GM12878 (cell line): ENCODE measurements around the gene TMEM198. TPM values are rescaled to one million over a fixed set of nuclear protein-coding genes. Genes with fewer than 3 reads are reported as not detected.

Experiments
- BACH1 ChIP-seq: fragments of 450-650 bp; IDR thresholded peaks from 2 replicates; pipeline ENCODE4 v1.6.1; 2017; ENCODE audit warnings: mild to moderate bottlenecking, borderline replicate concordance
- BHLHE40 ChIP-seq, 2 experiments: fragments of 450-650 bp in 1 of 2; IDR thresholded peaks; 2 replicates each; pipeline ENCODE4 v1.6.1; 2011 to 2017; ENCODE audit warnings: low read depth in 2 of 2, borderline replicate concordance in 1 of 2, improper control_type of control experiment in 1 of 2, low read length in 1 of 2, mild to moderate bottlenecking in 1 of 2
- CBX5 ChIP-seq: sonication (generic); IDR thresholded peaks from 2 replicates; pipeline ENCODE4 v1.6.1; 2016; ENCODE audit warnings: low read depth, moderate library complexity, mild to moderate bottlenecking, inconsistent platforms
- CEBPZ ChIP-seq: fragments of 150-350 bp; IDR thresholded peaks from 2 replicates; pipeline ENCODE4 v1.6.1; 2016; ENCODE audit warnings: low read depth, low read length
- CHD1 ChIP-seq: IDR thresholded peaks from 2 replicates; pipeline ENCODE4 v1.6.1; 2012; ENCODE audit warnings: low read depth, low read length, improper control_type of control experiment
- CREB1 ChIP-seq: IDR thresholded peaks from 2 replicates; pipeline ENCODE4 v1.6.1; 2012; ENCODE audit warnings: low read depth, mild to moderate bottlenecking, inconsistent platforms
- CREM ChIP-seq: IDR thresholded peaks from 2 replicates; pipeline ENCODE4 v1.6.1; 2014; ENCODE audit warnings: antibody characterized with exemption, low read depth
- DPF2 ChIP-seq: fragments of 450-650 bp; IDR thresholded peaks from 2 replicates; pipeline ENCODE4 v1.6.1; 2017; ENCODE audit warnings: mild to moderate bottlenecking
- FOS ChIP-seq: IDR thresholded peaks from 3 replicates; pipeline ENCODE4 v1.6.1; 2011; ENCODE audit warnings: borderline replicate concordance; ENCODE audit not compliant: insufficient read length; ENCODE audit errors: extremely low read depth
- GABPA ChIP-seq: IDR thresholded peaks from 2 replicates; pipeline ENCODE4 v1.6.1; 2014; ENCODE audit warnings: antibody characterized with exemption, low read depth, mild to moderate bottlenecking, inconsistent platforms
- HDGF ChIP-seq: fragments of 450-650 bp; IDR thresholded peaks from 2 replicates; pipeline ENCODE4 v1.6.1; 2016; ENCODE audit warnings: antibody characterized with exemption
- IKZF2 ChIP-seq, 2 experiments: fragments of 450-650 bp; IDR thresholded peaks; 2 replicates each; pipeline ENCODE4 v1.6.1; 2017; ENCODE audit warnings: mild to moderate bottlenecking in 2 of 2, moderate library complexity in 2 of 2
- IRF4 ChIP-seq: IDR thresholded peaks from 2 replicates; pipeline ENCODE4 v1.6.1; 2011; ENCODE audit warnings: low read depth, low read length
- JUND ChIP-seq: IDR thresholded peaks from 2 replicates; pipeline ENCODE4 v1.6.1; 2012; ENCODE audit warnings: low read depth, mild to moderate bottlenecking, low read length, improper control_type of control experiment, moderate library complexity
- MEF2B ChIP-seq: fragments of 450-650 bp; IDR thresholded peaks from 2 replicates; pipeline ENCODE4 v1.6.1; 2018; ENCODE audit warnings: mild to moderate bottlenecking, moderate library complexity; ENCODE audit not compliant: partially characterized antibody, poor library complexity, severe bottlenecking
- NBN ChIP-seq: fragments of 450-650 bp; IDR thresholded peaks from 2 replicates; pipeline ENCODE4 v1.6.1; 2016
- NFIC ChIP-seq: IDR thresholded peaks from 2 replicates; pipeline ENCODE4 v1.6.1; 2012; ENCODE audit warnings: low read depth, mild to moderate bottlenecking, inconsistent platforms, low read length, moderate library complexity
- NFYB ChIP-seq: IDR thresholded peaks from 2 replicates; pipeline ENCODE4 v1.6.1; 2011; ENCODE audit warnings: low read depth, mild to moderate bottlenecking, low read length, improper control_type of control experiment, moderate library complexity; ENCODE audit not compliant: insufficient read depth
- POLR2AphosphoS2 ChIP-seq: IDR thresholded peaks from 2 replicates; pipeline ENCODE4 v1.6.1; 2011; ENCODE audit warnings: low read depth, mild to moderate bottlenecking, low read length, improper control_type of control experiment, moderate library complexity
- POLR2AphosphoS5 ChIP-seq: IDR thresholded peaks from 2 replicates; pipeline ENCODE4 v1.6.1; 2011; ENCODE audit warnings: mild to moderate bottlenecking, low read length, inconsistent platforms
- RUNX3 ChIP-seq: IDR thresholded peaks from 2 replicates; pipeline ENCODE4 v1.6.1; 2012; ENCODE audit warnings: low read length, inconsistent platforms
- SMAD1 ChIP-seq: fragments of 450-650 bp; IDR thresholded peaks from 2 replicates; pipeline ENCODE4 v1.6.1; 2018; ENCODE audit warnings: mild to moderate bottlenecking, low read depth; ENCODE audit not compliant: partially characterized antibody
- SMC3 ChIP-seq: IDR thresholded peaks from 2 replicates; pipeline ENCODE4 v1.6.1; 2011; ENCODE audit warnings: low read length, improper control_type of control experiment, borderline replicate concordance
- TBL1XR1 ChIP-seq: IDR thresholded peaks from 2 replicates; pipeline ENCODE4 v1.6.1; 2012; ENCODE audit warnings: low read depth, low read length, improper control_type of control experiment
- TCF3 ChIP-seq: IDR thresholded peaks from 2 replicates; pipeline ENCODE4 v1.6.1; 2012; ENCODE audit warnings: low read depth, mild to moderate bottlenecking, low read length, borderline replicate concordance; ENCODE audit not compliant: insufficient read depth
- ZBTB33 ChIP-seq: fragments of 450-650 bp; IDR thresholded peaks from 2 replicates; pipeline ENCODE4 v1.6.1; 2017; ENCODE audit warnings: mild to moderate bottlenecking
- ZNF622 ChIP-seq: fragments of 450-650 bp; IDR thresholded peaks from 2 replicates; pipeline ENCODE4 v1.6.1; 2017; ENCODE audit warnings: mild to moderate bottlenecking, inconsistent platforms
- ZZZ3 ChIP-seq: IDR thresholded peaks from 2 replicates; pipeline ENCODE4 v1.6.1; 2011; ENCODE audit warnings: low read depth; ENCODE audit not compliant: control insufficient read depth, insufficient read length
- polyA plus RNA-seq, 11 experiments: library from polyadenylated mRNA; depleted of rRNA in 4 of 11; unstranded in 6 of 11; stranded (reverse) in 5 of 11; fragments of >200 nt; fragmentation: Nextera tagmentation in 4 of 11; fragmentation: Illumina TruSeq in 1 of 11; extraction: Ambion mirVana in 4 of 11; extraction: Trizol in 1 of 11; gene quantifications; 1 replicate in 1 of 11; 2 replicates in 10 of 11; pipeline versions ENCODE4 v1.2.1 to v1.2.3, GENCODE V29; 2011 to 2016; ENCODE audit warnings: inconsistent platforms in 2 of 11, missing spikeins in 2 of 11, low read depth in 1 of 11
- total RNA-seq, 4 experiments: library from RNA; depleted of rRNA in 3 of 4; stranded (reverse); fragments of >200 nt in 3 of 4; fragmentation: Illumina TruSeq in 1 of 4; extraction: Trizol in 1 of 4; gene quantifications; 2 replicates each; pipeline versions ENCODE4 v1.2.1 to v1.2.3, GENCODE V29; 2013 to 2021

The TMEM198 gene
- total and polyA plus RNA-seq, 10 of the 15 experiments (the other 5 are each of a cell fraction or from before 2014, with no cell fraction given) = 0.16 to 1.2 (median 0.65) TPM; not detected in 2

GRCh38 chr2:219498280-219499057 lies 45.4 kb upstream of the TMEM198 start, which contains the start of gene GMPPA (continued):
- TF ChIP-seq POLR2AphosphoS5 = peak; percentile 87
- no peak for TF ChIP-seq DPF2
- no peak for TF ChIP-seq ZBTB33
- TF ChIP-seq CREB1 = peak; percentile 87
- peak; percentile 68; the same call in 1 of the 2 replicates for TF ChIP-seq CREM
- TF ChIP-seq FOS = no peak
- TF ChIP-seq HDGF = peak; percentile 23; the same call in 1 of the 2 replicates
- no peak for TF ChIP-seq GABPA
- no peak for TF ChIP-seq IRF4
- 0 out of 2 replicates have a peak, but pooled peaks have one; percentile 26 for TF ChIP-seq RUNX3
- no peak for TF ChIP-seq SMC3
- no peak for TF ChIP-seq SMAD1
- TF ChIP-seq ZNF622 = no peak
- peak; percentile 91 for TF ChIP-seq POLR2AphosphoS2
- TF ChIP-seq MEF2B = no peak
- no peak for TF ChIP-seq NFYB
- TF ChIP-seq CHD1 = peak; percentile 75; the same call in 1 of the 2 replicates
- TF ChIP-seq NFIC = no peak
- TF ChIP-seq CBX5 = no peak
- TF ChIP-seq IKZF2 (IDR thresholded peaks at IDR 0.05) = no peak
- peak; percentile 77 for TF ChIP-seq BHLHE40 (IDR thresholded peaks at IDR 0.05; ENCODE audit: borderline replicate concordance in 1 of 2, low read depth in 2 of 2, low read length in 1 of 2)
- no peak for TF ChIP-seq CEBPZ
- TF ChIP-seq JUND = no peak
- TF ChIP-seq TBL1XR1 = no peak
- no peak for TF ChIP-seq ZZZ3
- no peak for TF ChIP-seq BACH1
- no peak for TF ChIP-seq TCF3
- 0 out of 2 replicates have a peak, but pooled peaks have one; percentile 39 for TF ChIP-seq NBN
